ENCODE measurements around the gene SLC44A3.

The SLC44A3 gene

DNA sequence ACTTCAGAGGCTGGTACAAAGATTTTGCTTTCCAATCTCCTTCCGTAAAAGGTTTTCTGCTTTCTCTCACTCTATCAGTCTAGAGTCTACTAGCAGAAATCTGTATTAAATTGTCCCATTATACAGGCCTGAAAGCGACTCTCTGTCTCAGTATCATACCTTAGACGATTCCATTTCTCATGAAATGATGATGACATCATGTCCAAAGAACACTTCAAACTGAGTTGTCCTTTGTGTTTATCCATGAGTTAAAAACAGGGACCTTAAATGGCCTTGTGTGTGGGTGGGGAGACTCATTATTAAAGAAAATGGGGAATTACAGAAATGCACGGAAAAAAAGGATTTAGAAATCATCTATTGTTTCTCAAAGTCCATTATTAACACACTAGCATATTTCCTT, 21.0 kb upstream of the SLC44A3 start:
- in situ Hi-C loops (cut with MboI; ENCODE audit: low sequenced_read_pairs) = no loop called here

DNA sequence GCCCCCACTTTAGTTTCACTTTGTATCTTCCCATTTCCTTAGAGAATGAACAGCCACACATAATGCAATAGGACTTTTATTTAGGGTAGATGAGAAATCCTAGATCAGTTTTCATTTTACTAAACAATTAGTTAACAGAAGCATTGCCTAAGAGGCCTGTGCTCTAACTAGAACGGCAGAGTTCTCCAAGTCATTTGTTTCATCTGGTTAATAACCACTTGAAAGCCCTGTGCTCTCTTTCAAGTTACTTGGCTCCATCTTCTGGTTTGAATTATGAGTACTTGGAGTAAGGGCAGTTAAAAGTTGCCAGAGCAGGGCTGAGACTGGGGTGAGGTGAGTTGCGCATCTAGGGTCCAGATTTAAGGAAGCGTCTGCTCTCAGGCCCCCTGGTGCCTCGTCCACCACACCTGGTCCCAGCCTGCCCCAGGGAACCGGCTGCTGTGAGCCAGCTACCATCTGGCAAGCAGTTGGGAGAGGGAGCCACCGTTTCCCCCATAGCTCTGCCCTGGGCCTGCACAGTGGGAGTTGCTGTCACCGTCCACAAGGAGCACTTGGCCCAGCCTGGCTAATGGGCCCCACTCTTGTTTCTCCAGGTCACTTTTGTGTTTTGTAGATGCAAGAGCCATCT, 18.1 kb upstream of the SLC44A3 start:
- in situ Hi-C loops (cut with MboI; ENCODE audit: low sequenced_read_pairs) = loop anchor here (5.0 to 25.0 kb wide), 2 partner anchors 280 to 740 kb away; no protein-coding TSS in a partner anchor

DNA sequence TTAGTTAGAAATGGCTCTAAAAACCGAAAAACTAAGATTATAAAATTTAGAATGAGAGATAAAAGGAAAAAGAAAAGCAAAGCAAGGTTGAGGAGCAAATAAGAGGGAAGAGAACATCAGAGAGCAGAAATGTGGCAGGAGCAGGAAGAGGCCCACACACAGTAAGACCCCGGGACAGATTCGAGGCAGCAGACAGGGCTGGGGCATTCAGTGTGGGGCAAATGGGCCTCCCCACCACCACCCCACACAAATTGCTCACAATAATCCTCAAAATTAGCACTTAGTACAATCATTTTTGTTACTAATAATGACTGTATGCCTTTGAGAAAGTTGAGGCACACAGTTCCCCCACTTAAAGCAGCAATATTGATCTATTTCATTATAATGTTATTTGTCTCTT, 17.1 kb upstream of the SLC44A3 start:
- in situ Hi-C loops (cut with MboI; ENCODE audit: low sequenced_read_pairs) = loop anchor here (5.0 to 25.0 kb wide), 2 partner anchors 281 to 741 kb away; no protein-coding TSS in a partner anchor

DNA sequence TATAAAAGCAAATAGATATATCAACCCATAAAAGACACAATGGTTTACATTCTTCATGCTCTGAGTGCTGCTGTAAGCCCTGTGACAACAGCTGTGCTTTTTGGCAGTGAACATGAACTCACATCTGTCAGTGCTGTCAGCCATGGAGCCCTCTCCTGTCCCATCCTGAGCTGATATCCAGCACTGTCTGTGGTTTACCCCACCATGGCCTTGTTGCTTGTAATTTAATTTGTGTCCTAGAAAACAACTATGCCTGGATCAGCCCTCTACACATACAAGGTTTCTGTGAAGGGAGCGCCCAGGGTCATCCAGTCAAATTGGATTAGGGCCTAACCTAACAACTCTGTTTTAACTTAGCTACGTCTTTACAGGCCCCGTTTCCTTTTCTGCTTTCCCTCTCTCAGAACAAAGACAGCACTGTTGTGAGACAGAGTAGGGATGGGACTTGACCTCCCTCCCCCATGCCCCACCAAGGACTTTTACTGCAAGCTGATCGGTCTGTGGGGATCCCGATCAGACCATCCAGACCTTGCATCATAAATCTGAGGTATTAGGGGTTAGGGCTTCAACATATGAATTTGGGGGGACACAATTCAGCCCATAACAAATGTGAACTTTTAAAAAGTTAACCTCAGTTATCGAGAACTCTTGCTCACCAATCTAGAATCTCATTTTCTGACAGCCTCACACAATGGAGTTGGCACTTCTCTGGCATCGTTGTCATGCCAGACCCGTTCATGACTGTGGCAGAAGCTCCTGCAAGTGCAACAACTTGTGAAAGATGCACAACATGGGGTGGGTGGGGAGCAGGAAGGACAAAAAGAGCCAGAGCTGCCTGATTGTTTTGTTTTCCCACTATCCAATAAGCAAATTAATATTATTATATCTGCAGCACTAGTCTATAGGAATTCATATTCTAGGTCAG, 16.4 kb upstream of the SLC44A3 start:
- in situ Hi-C loops (cut with MboI; ENCODE audit: low sequenced_read_pairs) = loop anchor here (5.0 to 25.0 kb wide), 2 partner anchors 281 to 741 kb away; no protein-coding TSS in a partner anchor

DNA sequence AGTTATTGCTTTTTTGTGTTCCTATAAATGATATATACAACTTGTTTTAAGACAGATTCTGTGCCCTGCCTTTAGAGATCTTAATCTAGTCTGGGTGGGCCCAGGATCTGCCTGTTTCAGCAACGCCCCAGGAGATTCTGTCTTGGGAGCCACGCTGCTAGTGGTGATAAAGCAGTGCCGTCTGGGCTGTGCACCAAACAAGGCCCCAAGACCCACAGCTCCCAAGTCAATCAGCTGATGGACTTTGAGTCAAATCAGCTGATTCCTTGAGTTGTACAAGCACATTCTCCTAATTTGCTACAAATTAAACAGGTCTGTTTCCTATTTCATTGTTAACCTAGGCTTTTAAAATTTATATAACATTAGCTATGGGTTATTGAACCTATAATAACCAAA, 15.7 kb upstream of the SLC44A3 start:
- in situ Hi-C loops (cut with MboI; ENCODE audit: low sequenced_read_pairs) = loop anchor here (5.0 to 25.0 kb wide), 2 partner anchors 282 to 742 kb away; no protein-coding TSS in a partner anchor

DNA sequence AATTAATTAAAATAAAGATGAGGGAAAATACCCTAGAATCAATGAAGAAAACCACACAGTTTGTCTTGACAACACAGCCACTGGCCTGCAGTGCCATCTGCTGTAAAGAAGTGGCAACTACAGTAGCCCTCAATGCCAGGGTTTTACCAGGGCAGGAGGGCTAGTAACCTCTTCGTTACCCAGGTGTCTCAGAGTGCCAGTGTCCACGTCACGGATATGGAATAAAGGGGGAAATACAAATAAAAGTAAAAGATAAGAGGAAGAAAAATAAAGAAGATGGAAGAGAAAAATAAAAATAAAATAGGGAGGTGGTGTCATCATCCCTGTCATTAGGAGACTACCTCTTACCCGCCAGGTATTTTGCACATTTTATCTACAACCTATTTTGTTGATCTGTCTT, 14.2 kb upstream of the SLC44A3 start:
- in situ Hi-C loops (cut with MboI; ENCODE audit: low sequenced_read_pairs) = loop anchor here (25.0 kb wide), 1 partner anchor 744 kb away; no protein-coding TSS in a partner anchor

DNA sequence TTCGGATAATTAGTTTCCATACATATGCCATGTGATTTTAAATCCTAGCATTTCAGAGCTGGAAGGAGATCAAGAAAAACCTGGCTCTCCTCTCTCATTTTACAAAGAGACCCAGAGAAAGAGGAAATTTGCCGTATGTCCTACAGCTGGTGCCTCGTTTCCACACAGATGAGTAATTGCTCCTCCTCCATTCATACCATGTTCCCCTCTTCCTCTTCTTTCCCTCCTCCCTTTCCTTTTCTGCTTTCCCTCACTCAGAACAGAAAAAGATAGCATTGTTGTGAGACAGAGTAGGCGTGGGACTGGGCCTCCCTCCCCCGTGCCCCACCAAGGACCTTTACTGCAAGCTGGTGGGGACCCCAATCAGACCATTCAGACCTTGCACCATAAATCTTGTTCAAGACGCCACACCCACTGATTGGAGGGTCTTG, 13.7 kb upstream of the SLC44A3 start:
- in situ Hi-C loops (cut with MboI; ENCODE audit: low sequenced_read_pairs) = loop anchor here (25.0 kb wide), 1 partner anchor 744 kb away; no protein-coding TSS in a partner anchor

DNA sequence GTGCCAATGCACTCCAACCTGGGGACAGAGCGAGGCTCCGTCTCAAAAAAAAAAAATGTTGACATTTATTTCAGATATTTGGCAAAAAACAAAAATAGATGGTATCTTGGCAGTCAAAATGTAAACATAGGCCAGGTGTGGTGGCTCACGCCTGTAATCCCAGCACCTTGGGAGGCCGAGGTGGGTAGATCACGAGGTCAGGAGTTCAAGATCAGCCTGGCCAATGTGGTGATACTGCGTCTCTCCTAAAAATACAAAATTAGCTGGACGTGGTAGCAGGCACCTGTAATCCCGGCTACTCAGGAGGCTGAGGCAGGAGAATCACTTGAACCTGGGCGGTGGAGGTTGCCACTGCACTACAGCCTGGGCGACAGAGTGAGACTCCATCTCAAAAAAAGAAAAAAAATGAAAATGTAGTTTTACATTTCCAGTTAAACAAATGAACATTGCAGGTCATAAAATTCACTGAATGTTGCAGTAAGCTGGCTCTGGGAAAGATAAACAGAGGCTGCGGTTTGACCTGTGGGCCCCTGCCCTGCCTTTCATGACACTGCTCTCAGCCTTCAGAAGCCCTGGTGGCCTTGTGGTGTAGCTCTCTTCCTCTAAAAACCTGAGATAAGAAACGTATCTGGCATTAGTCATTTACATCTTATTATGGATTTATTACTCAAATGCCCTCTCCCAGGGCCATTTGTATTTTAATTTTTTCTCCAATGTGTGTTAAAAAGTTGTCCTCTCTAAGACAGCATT, 12.2 kb upstream of the SLC44A3 start:
- in situ Hi-C loops (cut with MboI; ENCODE audit: low sequenced_read_pairs) = loop anchor here (25.0 kb wide), 1 partner anchor 746 kb away; no protein-coding TSS in a partner anchor

DNA sequence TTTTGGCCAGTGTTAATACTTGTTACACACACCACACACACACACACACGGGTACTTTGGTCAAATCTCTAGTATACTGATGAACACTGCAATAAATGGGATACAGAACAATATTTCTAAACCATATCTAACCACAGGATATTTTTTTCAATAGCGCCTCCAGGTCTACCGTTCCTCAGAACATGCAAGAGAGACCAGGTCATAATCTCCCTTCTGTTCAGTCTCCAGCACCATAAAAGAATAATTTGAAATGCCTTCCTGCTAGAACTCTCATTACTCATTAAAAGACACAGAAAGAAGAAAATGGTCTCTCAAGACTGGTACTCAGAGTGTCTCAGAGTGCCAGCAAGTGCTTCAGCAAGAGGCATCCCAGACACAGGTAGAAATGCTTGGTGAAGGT, 11.5 kb upstream of the SLC44A3 start:
- in situ Hi-C loops (cut with MboI; ENCODE audit: low sequenced_read_pairs) = loop anchor here (25.0 kb wide), 1 partner anchor 746 kb away; no protein-coding TSS in a partner anchor

DNA sequence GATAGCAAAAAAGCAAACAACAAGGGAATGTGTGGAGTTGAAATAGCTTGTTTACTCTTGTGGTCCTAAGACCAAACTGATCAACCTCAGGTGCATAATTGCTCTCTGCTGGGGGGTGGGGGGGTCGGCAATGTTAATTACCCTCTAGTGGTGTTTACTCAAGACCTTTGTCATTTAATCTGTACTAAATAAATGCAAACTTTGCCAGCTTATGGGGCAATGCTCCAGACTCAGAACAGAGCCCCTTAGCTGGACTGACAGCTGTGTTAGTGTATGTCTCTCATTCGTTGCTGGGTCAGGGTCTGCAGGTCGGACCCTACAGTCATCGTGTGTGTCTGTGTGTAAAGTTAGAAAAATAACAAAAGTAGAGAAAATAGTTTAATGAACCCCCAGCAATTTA, 7.2 kb upstream of the SLC44A3 start:
- in situ Hi-C loops (cut with MboI; ENCODE audit: low sequenced_read_pairs) = loop anchor here (25.0 kb wide), 1 partner anchor 751 kb away; no protein-coding TSS in a partner anchor

DNA sequence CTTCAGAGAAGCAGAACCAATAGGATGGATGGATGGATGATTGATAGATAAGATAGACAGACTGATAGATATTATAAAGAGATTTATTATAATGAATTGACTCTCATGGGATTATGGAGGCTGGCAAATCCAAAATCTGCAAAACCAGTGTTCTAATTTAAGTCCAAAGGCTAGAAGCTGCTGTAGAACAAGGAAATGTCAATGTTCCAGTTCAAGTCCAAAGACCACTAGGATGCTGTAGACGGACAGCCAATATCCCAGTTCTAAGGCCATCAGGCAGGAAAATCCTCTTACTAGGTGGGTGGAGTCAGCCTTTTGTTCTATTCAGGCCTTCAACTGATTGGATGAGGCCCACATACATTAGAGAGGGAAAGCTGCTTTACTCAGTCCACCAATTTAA, 4.1 kb upstream of the SLC44A3 start:
- in situ Hi-C loops (cut with MboI; ENCODE audit: low sequenced_read_pairs) = loop anchor here (25.0 kb wide), 1 partner anchor 754 kb away; no protein-coding TSS in a partner anchor

DNA sequence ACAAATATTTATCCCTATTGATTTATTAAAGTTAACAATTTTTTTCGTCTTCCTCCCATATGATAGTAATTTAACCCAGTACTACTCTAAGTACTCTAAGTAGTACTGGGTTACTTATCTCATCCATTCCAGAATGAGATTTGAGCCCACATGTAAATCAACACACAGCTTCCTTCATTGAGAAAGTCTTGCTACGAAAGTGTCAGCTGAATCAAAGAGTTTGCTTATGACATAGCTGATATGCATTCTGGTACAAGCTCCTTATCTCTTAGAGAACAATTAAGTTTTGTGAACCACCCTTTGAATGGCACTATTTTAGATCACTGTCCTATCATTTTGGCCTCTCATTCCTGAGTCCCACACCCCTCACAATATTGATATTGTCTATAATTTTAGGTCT, 2.4 kb upstream of the SLC44A3 start:
- in situ Hi-C loops (cut with MboI; ENCODE audit: low sequenced_read_pairs) = loop anchor here (25.0 kb wide), 1 partner anchor 755 kb away; no protein-coding TSS in a partner anchor

DNA sequence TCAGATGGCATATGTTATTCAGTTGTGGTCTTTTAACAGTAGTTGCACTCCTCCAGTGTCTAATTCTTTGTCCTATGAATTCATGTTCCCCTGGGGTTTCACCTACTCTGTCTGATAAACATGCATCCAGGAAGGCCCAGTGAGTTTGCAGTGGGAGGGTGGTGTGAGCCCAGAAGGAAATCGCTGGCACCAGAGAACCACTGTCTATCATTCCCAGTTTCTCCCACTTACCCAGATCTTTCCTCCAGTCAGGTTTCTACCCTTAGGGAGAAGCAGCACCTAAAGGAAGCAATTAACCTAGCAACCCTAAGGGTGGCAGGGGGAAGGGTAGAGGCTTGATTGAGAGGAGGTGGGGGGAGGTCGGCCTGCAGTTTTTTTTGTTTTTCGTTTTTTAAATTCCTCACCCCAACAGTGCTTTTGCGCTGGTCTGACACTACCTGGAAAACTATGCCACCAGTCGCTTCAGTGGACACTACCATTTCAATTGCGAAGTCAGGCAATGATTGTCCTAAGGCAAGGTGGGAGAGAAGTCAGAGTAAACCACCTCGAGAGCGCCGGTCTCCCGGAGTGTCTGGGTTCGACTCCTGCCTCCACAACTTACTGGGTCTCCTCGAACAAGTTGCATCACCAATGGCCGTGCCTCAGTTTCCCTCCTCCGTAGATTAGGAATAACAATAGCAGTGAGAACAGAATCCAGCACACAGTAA, 766 bp upstream of the SLC44A3 start:
- in situ Hi-C loops (cut with MboI; ENCODE audit: low sequenced_read_pairs) = loop anchor here (25.0 kb wide), 1 partner anchor 757 kb away; no protein-coding TSS in a partner anchor

DNA sequence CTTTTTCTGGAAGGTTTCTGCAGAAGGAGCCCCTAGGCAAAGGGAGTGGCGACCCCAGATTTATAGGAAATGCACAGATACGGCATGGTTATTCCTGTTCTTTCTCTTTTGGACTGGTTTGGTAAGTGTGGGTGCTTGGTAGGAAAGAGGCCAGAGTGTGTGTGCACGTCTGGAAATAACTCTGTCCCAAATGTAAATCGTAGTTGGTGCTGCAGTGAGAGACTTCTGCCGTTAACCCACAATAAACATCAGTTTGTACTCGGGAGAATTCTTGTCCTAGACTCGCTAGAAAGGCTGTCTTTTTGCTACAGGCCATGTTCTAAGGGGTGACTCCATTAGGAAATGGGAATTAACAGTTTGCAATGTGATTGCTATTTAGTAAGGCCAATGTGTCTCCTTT, 779 bp downstream of the SLC44A3 start:
- in situ Hi-C loops (cut with MboI; ENCODE audit: low sequenced_read_pairs) = loop anchor here (25.0 kb wide), 1 partner anchor 759 kb away; no protein-coding TSS in a partner anchor

DNA sequence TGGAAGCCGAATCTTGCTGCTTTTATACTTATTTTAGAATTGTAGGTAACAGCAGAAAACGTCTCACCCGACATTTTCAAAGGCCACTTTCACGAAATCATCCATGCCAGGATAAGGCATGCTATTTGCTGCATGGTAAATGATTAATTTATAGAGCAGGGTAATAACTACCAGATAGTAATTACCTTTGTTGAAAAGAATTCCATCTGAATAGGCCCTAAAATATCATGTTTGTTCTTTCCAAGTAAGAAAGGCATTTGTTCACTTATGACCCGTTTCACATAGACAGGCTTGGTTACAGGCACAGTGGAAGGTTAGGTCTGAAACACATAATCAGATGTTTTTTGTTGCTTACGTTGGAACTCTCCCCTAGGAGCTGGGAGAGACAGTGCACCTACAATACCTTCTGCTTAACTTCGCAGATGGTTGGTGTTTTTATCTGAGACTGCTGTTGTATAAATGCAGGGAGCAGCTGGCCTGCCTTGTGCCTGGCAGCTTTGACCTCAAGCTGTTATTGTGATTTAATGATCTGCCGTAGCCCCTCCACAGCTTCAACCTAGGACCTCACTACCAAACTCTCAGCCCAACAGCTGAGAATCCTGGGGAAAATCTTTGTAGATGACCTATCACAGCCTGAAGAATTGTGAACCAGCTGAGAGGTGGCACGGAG, 1.6 kb downstream of the SLC44A3 start:
- in situ Hi-C loops (cut with MboI; ENCODE audit: low sequenced_read_pairs) = loop anchor here (25.0 kb wide), 1 partner anchor 759 kb away; no protein-coding TSS in a partner anchor

DNA sequence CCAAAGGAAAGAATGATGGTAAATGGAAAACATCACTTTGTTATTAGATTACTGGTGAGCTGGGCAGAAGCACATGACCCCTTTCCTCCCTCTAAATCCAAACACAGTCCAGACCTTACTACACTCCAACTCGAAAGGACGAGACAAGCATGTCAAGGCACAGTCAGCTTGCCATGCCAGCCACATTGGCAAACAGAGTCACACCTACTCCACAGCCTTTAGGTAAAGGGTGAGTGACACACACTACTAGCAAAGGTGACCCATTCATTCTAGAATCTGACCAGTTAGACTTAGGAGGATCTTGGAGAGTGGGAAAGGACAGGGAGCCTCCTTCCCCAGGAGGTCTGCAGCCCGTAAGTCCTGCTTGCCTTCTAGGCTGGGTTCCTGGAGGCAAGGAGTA, 3.0 kb downstream of the SLC44A3 start:
- in situ Hi-C loops (cut with MboI; ENCODE audit: low sequenced_read_pairs) = loop anchor here (25.0 kb wide), 1 partner anchor 761 kb away; no protein-coding TSS in a partner anchor

DNA sequence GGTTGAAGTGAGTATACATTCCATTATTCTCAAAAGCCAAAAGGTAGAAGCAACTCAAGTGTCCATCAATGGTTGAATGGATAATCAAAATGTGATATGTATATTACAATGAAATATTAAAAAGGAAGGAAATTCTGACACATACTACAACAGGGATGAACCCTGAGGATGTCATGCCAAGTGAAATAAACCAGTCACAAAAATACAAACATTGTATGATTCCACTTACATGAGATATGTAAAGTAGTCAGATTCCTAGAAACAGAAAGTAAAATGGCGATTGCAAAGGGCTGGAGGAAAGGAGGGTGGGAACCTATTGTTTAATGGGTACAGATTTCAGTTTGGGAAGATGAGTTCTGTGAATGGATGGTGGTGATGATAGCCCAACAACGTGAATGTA, 5.8 kb downstream of the SLC44A3 start:
- in situ Hi-C loops (cut with MboI; ENCODE audit: low sequenced_read_pairs) = no loop called here

DNA sequence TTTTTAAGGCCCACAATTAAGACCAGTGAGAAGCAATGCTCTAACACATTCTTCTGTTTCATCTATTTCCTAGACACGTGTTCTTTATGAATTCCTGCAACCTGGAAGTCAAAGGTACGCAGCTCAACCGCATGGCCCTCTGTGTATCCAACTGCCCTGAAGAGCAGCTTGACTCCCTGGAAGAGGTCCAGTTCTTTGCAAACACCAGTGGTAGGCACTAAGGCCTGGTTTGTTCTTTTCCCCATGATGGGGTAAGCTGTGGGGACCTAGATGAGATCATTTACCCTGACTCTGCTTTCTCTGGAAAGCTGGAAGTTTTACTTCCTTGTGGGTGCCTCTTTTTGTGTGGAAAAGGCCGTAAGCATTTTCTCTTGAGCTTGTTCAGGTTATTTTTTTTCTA, 7.3 kb downstream of the SLC44A3 start:
- in situ Hi-C loops (cut with MboI; ENCODE audit: low sequenced_read_pairs) = no loop called here

DNA sequence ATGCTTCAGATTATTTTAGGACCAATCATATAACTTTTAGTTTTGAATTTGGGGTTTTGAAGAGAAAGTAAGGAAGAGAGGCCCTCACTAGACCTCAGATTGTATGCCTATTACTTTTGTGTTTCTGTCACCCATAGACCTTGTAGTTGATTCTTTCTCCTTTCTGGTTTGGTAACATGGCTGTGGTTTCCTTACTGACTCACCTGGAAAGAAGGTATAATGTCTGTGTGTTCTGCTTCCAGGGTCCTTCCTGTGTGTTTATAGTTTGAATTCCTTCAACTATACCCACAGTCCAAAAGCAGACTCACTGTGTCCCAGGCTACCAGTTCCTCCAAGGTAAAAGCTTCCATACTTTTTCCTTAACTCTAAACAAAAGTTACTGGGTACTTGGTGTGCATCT, 8.1 kb downstream of the SLC44A3 start:
- in situ Hi-C loops (cut with MboI; ENCODE audit: low sequenced_read_pairs) = no loop called here
